SKM-1 (cell line): ENCODE measurements around the gene PANK1.
"Not testable (repeated sequence)": the region's sequence is repeated elsewhere in the genome, so short reads cannot be mapped to it uniquely, and the experiment has no call there.

Experiments
- DNase-seq: peaks from one replicate; lab custom pipeline; 2025; ENCODE audit not compliant: unreplicated experiment; lab: John Stamatoyannopoulos, UW

The PANK1 gene

DNA sequence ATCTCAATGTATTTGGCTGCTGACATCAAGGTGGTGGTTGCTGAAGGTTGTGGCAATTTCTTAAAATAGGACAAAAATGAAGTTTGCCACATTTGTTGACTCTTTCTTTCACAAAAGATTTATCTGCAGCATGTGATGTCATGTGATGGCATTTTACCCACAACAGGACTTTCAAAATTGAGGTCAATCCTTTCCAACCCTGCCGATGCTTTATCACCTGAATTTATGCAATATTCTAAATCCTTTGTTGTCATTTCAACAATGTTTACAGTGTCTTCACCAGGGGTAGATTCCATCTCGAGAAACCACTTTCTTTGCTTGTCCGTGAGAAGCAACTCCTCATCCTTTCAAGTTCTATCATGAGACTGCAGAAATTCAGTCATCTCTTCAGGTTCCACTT, 69.0 kb downstream of the PANK1 start:
- DNase-seq: no peak

DNA sequence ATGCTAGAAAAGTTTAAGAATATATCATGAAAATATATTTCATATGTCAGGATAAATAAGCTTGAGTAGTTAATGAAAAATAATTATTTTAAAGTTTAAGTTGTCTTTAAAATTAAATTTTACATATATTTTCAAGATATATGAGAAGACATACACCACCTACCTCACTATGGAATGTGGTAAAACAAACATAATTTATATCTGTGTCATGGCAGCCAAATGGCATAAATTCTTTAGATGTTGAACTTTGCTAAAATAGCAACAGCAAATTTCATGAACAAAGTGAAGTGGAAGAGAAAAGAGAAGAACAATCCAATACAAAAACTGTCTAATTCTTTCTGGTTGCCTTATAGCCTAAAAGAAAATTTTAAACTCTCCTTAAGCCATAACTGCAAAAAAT, 70.0 kb downstream of the PANK1 start:
- no peak for DNase-seq

GRCh38 chr10:89574368-89574767, 70.7 kb downstream of the PANK1 start:
- DNase-seq: no peak

- no peak for DNase-seq
Measured at GRCh38 chr10:89567576-89568245, 77.3 kb downstream of the PANK1 start.

DNA sequence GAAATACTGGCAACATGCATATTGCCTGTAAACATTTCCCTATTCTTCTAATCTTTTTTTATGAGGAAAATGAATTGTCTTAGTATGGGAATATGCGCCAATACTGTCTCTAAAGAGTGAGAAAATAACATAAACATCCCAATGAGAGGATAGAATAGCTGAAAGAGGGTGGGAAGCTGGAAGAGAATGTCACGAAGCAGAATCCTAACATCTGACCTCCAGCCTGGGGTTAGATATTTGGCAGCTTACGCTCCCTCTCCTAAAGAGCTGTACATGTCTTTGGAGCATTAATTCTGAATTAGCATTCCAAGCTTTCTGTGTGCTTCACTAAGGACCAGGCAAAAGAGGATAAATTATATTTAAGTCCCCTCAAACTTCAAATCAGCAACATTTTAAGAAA, 78.0 kb downstream of the PANK1 start:
- no peak for DNase-seq

DNA sequence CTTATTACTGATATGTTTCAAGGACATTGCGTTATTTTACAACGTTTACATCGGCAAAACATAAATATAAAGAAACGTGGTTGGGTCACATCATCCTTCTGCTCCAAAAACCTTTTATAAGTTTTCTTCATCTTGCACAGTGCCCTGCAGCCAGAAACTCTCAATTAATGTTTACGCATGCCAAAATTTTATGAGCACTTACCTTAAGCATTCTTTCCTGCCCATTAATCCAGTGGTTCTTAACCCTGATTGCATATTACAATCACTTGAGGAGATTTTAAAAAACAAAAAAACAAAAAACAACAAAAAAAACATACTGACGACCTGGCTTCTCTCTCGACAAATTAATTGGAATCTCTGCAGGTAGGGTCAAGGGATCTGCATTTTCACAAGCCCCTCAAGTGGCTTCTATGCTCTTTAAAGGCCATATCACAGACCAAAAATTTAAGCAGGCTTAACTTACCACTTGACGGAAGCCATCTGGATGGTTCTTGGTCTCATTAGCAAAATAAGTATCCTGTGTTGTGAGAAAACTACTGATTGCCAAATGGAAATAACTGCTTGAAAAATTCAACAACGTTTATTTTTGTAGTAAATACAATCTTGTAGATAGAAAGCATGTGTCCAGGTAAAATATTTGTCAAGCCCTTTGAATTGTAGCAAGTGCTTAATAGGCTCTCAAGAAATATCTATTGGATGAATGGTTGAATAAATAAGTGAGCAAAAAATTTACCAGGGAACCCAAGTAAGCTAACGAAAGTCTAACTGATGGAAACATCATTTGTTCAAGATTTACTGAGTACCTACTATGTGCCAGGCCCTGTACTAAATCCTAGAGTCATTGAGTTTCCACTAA, 78.7 kb downstream of the PANK1 start:
- DNase-seq: no peak

DNA sequence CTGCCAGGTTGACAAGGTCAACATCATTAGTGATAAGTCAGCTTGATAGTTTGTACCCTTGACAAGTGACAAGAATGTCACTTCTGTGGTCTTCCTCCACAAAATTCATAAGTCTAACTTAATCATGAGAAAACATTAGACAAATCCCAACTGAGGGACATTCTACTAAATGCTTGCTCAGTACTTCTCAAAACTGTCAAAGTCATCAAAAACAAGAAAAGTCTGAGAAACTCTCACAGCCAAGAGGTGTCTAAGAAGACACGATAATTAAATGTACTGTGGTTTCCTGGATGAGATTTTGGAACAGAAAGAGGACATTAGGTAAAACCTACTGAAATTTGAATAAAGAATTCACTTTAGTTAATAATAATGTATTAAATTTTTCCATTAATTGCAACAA, 79.9 kb downstream of the PANK1 start:
- DNase-seq: no peak

- peak; percentile 11 for DNase-seq
Measured at GRCh38 chr10:89563861-89564478, 81.1 kb downstream of the PANK1 start.

GRCh38 chr10:89563311-89563710, 81.7 kb downstream of the PANK1 start:
- no peak for DNase-seq

DNA sequence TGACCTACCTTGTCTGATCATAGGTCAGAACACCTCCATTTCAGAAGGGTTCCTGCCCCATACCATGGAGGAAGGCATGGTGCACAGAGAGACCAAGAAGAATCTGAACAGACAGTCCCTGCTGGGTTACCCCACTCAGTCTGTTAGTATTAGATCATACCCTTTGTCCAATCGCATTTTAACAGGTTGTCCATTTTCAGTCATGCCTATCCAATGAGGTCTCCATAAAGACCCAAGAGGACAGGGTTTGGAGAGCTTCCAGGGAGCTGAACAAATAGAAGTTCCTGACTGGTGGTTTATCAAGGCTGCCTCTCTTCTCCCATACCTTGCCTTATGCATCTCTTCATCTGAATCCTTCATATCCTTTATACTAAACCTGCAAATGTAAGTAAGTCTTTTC, 88.4 kb downstream of the PANK1 start:
- no peak for DNase-seq

DNA sequence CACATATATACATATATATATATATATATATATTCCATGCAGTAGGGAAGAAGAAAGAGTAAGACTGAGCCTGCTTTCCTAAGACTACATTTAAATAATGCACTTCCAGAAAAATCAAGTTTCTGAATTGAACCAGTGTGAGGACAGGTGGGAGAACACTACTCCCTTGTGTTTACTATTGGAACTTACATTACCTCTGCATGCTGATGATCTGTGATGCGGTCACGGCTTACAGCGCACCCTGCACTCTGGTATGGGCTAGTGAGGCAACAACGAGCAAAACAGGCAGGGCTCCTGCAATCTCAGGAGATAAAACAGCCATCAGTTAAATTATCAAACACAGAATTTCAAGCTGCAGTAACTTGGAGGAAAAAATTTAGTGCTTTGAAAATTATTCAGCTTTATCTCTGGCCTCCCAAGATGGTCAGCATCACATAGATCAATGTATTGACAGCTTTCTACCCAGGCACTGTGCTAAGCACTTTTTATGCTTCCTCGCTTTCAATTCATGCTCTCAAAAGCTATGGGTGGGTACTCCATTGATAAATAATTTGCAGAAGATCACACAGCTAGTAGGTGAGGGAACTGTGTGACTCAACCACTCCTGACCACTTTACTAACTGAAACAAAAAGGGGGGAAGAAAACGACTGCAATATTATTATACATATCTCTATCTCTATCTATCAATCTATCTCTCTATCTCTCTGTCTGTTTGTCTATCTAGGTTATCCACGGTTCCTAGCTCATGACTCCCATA, 89.2 kb downstream of the PANK1 start:
- no peak for DNase-seq

DNA sequence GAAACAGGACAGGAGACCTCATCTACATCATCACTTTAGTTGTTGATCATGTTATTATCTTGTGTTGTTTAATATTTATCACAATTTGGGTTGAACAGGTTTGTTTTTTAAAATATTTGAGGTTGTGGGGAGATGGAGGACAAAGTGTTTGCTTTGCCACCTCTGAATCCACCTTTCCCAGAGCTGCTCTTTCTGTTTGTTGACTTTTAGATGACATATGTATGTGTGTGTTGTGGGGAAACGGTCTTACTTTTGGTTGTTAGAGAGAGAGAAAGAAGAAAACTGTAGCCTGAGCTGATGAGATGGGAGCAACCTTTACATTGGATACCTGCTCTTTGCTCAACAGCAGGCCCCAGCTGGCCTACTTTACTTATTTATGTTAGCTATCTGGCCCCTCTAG, 90.6 kb downstream of the PANK1 start:
- DNase-seq: no peak

DNA sequence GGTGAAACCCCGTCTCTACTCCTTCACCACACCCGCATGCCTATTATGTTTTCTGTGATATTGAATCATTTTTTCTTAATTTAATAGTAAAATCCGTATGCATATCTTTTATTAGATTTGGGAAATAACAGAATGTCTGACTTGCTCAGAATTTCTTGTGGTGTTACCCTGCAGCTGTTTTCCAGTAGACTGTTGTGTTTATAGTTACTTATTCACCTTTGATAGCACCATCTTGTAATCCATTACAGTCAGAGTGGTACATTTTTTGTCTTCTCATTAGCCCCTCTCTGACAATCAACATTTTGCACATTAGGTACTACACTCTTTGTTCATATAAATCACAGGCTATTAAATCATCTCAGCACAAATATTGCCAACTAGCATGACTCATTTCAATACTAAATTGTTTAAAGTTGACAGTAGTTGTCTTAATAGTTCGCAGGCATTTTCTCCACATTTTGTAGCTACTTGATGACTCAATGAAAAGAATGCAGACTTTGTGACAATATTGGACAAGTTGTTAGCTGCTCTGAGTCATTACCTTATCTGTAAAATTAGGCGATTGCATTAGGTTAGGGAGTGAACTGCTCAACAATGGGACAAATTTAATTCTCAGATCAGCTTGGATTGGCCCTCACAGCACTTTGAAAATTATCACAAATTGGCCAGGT, 91.8 kb downstream of the PANK1 start:
- DNase-seq: no peak

DNA sequence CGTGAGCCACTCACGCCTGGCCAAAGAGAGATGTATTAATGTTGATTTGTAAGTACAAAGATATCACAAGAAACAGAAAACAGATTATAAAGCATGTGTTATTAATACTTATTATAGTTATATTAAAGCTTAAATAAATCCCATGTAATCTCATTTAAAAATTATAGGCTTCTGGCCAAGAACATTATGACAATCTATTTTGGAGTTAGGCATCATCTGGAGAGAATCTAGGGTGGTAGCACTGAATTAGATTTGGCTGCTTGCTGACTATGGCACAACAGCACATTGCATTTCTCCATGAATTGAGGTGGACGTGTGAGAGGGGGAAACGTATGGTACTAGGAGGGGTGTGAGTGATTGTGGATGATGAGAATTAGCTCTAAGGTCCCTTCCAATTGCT, 92.8 kb downstream of the PANK1 start:
- no peak for DNase-seq

DNA sequence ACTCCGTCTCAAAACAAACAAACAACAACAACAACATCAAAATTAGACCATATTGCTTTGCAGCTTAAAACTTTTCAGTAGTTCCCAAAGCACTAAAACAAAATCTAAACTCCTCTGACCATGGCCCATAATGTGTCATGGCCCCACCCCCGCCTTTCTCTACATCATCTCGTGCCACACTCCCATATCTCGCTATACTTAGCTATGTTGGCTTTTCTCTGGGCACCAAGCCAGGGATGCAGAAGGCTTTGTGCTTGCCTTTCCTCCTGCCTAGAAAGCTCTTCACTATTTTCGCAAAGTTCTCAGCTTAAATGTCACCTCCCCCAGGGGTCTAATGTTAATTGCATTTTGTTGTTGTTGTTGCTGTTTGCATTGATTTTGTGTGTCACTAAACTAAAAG, 94.5 kb downstream of the PANK1 start:
- no peak for DNase-seq

DNA sequence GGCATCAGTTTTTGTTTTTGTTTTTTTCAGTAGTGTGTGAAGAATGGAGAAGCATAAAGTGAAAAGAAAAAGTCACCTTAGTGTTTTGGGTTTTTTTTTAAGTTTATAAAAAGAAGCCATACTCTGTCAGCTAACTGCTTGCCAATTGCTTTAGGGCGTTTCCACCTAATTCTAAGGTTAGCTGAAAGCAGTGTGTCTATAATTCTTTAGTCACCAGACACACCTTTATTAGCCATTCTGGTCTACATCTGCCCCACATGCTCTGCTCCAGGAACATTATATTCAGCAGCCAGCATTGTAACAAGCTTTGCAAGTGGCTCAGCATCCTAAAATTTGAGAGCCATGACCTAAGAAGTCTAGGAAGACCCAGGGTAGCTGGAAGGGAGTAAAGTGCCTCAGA, 95.5 kb downstream of the PANK1 start:
- no peak for DNase-seq

- DNase-seq: peak; percentile 55
Measured at GRCh38 chr10:89548673-89549072, 96.4 kb downstream of the PANK1 start.

- no peak for DNase-seq
Measured at GRCh38 chr10:89547853-89548513, 97.1 kb downstream of the PANK1 start.

DNA sequence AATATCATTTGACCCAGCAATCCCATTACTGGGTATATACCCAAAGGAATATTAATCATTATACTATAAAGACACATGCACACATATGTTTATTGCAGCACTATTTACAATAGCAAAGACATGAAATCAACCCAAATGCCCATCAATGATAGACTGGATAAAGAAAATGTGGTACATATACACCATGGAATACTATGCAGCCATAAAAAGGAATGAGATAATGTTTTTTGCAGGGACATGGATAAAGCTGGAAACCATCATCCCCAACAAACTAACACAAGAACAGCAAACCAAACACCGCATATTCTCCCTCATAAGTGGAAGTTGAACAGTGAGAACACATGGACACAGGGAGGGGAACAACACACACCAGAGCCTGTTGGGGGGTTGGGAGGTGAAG, 98.4 kb downstream of the PANK1 start:
- DNase-seq: not testable (repeated sequence)

DNA sequence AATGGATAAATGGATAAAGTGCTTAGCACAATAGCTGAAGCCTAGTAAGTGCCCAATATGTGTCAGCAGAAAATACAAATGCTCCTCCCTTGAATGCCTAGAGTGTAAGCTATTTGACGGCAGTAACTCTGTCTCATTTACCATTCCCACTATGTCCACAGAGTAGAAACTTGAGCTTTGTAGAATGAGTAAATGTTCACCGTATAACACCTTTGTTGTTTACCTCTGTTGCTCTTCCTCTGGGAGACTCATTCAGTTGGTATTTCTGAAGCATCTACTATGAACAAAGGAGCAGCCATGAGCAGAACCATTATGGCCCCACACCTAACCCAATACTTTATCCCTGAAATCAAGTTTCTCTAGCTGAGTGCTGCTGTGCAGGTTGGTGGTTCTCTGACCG, 101.2 kb downstream of the PANK1 start:
- no peak for DNase-seq
